ENCODE data around the gene PDC.

The PDC gene

GRCh38 chr1:186461014-186461413 is at the start of gene PDC:
Gene PDC (minus strand): TSS chr1:186461114. CDS start chr1:186449459, 11,655 bp downstream.
- no peak for DNase-seq

GRCh38 chr1:186503190-186503589 is 42.3 kb upstream of the PDC start:
- no peak for DNase-seq

- DNase-seq: no peak
Observed at GRCh38 chr1:186502087-186502486, 41.2 kb upstream of the PDC start.

GRCh38 chr1:186500804-186501203 is 39.9 kb upstream of the PDC start:
- DNase-seq: no peak

- DNase-seq: no peak
Observed at GRCh38 chr1:186499571-186499970, 38.7 kb upstream of the PDC start.

- no peak for DNase-seq
Observed at GRCh38 chr1:186498695-186499389, 37.9 kb upstream of the PDC start.

- DNase-seq: no peak
Observed at GRCh38 chr1:186498071-186498470, 37.2 kb upstream of the PDC start.

GRCh38 chr1:186497651-186498050 is 36.7 kb upstream of the PDC start:
- no peak for DNase-seq

GRCh38 chr1:186496171-186496851 is 35.4 kb upstream of the PDC start:
- no peak for DNase-seq

- no peak for DNase-seq
Observed at GRCh38 chr1:186494832-186495271, 33.9 kb upstream of the PDC start.

GRCh38 chr1:186492531-186493291 is 31.8 kb upstream of the PDC start:
- no peak for DNase-seq

GRCh38 chr1:186491336-186491735 is 30.4 kb upstream of the PDC start:
- no peak for DNase-seq

GRCh38 chr1:186487163-186487562 is 26.2 kb upstream of the PDC start:
- no peak for DNase-seq

GRCh38 chr1:186486061-186486460 is 25.1 kb upstream of the PDC start:
- DNase-seq: no peak

- DNase-seq: no peak
Observed at GRCh38 chr1:186483561-186483960, 22.6 kb upstream of the PDC start.

- peak; percentile 60 for DNase-seq
Observed at GRCh38 chr1:186482661-186483255, 21.8 kb upstream of the PDC start.

GRCh38 chr1:186481303-186481888 is 20.5 kb upstream of the PDC start:
- DNase-seq: no peak

GRCh38 chr1:186479162-186479561 is 18.2 kb upstream of the PDC start:
- peak; percentile 5 for DNase-seq

- DNase-seq: no peak
Observed at GRCh38 chr1:186476264-186477040, 15.5 kb upstream of the PDC start.

GRCh38 chr1:186474208-186474607 is 13.3 kb upstream of the PDC start:
- DNase-seq: no peak

- no peak for DNase-seq
Observed at GRCh38 chr1:186473047-186473446, 12.1 kb upstream of the PDC start.

- DNase-seq: no peak
Observed at GRCh38 chr1:186465946-186466345, 5.0 kb upstream of the PDC start.
